Activated CD4-positive, alpha-beta T cell treated with anti-CD3 and anti-CD28 coated beads for 1 hour (primary cell): ENCODE data around the gene SPATA2L.
"Not testable (repeated sequence)": the region's sequence is repeated elsewhere in the genome, so short reads cannot be mapped to it uniquely, and the experiment has no call there.

ENCODE experiments used
- DNase-seq: peaks from one replicate; pipeline ENCODE4 v3.0.0-alpha.2; 2020

Gene SPATA2L

GRCh38 chr16:89706518-89707260 is 5.2 kb upstream of the SPATA2L start:
- DNase-seq: no peak

GRCh38 chr16:89705006-89705405 is 3.5 kb upstream of the SPATA2L start:
- no peak for DNase-seq

DNA sequence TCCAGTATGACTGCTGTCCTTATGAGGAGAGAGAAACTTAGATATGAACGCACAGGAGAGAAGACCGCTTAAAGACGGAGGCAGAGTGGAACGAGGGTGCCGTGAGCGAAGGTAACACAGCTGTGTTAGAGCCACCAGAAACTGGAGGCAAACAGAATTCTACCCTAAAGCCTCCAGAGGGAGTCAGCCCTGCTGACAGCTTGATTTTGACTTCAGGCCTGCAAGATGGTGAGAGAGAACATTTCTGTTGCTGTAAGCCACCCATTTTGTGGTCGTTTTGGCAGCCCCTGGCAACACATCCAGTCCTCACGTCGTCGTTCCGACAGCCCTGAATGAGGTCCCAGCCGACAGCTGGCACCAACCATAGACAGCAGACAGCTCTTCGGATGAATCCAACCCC is 2.8 kb upstream of the SPATA2L start:
- no peak for DNase-seq

GRCh38 chr16:89700649-89701424 is 668 bp downstream of the SPATA2L start:
- DNase-seq: peak; percentile 32

GRCh38 chr16:89700100-89700648 is 1.3 kb downstream of the SPATA2L start:
- peak; percentile 94 for DNase-seq

- DNase-seq: not testable (repeated sequence)
Measured at GRCh38 chr16:89699629-89700099, 1.8 kb downstream of the SPATA2L start.

- DNase-seq: not testable (repeated sequence)
Measured at GRCh38 chr16:89698717-89699116, 2.8 kb downstream of the SPATA2L start.

- no peak for DNase-seq
Measured at GRCh38 chr16:89697616-89698331, 3.7 kb downstream of the SPATA2L start.

DNA sequence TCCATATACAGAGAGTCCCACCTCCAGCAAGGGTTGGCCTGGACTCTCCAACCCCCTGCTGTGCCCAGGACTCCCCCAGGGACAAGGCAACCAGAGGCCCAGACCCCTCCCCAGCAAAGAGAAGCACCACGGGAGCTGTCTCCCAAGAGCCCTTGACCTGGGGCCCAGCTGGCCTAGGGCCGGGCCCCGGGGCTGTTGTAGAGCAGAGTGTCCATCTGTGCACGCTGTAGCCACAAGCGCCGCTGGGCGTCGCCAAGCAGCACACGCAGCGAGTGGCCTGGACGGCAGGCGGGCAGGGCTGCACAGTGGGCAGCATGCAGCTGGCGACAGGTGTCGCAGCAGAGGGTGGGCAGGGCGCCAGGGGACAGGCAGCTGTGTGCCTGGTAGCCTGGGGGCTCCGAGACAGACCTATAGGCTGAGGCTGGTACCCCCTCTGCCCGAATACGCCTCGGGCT is 4.3 kb downstream of the SPATA2L start:
- DNase-seq: no peak

DNA sequence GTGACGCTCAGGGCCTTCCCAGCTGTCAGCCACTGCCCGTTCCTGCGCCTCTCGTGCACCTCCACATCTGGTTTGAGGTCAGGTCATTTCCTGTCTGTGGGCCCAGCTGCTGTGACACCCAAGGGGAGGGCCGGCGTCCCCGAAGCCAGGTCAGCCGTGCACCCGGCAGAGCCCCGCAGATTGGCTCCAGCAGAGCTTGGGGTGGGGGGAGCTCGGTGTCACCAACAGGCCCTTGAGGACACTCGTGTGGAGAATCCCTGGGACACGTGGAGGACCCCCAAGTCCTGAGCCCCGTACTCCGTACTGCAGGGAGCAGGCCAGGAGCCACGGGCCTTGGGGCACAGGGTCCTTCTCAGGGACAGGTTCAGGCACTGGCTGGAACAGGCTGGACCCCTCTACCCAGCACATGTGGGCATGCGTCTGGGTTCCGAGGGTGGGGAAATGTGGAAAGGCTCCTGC is 4.8 kb downstream of the SPATA2L start:
- no peak for DNase-seq

GRCh38 chr16:89695875-89696669 is 5.4 kb downstream of the SPATA2L start:
- DNase-seq: no peak

GRCh38 chr16:89695086-89695874 is 6.2 kb downstream of the SPATA2L start:
- no peak for DNase-seq

- DNase-seq: not testable (repeated sequence)
Measured at GRCh38 chr16:89694784-89695085, 6.8 kb downstream of the SPATA2L start.

DNA sequence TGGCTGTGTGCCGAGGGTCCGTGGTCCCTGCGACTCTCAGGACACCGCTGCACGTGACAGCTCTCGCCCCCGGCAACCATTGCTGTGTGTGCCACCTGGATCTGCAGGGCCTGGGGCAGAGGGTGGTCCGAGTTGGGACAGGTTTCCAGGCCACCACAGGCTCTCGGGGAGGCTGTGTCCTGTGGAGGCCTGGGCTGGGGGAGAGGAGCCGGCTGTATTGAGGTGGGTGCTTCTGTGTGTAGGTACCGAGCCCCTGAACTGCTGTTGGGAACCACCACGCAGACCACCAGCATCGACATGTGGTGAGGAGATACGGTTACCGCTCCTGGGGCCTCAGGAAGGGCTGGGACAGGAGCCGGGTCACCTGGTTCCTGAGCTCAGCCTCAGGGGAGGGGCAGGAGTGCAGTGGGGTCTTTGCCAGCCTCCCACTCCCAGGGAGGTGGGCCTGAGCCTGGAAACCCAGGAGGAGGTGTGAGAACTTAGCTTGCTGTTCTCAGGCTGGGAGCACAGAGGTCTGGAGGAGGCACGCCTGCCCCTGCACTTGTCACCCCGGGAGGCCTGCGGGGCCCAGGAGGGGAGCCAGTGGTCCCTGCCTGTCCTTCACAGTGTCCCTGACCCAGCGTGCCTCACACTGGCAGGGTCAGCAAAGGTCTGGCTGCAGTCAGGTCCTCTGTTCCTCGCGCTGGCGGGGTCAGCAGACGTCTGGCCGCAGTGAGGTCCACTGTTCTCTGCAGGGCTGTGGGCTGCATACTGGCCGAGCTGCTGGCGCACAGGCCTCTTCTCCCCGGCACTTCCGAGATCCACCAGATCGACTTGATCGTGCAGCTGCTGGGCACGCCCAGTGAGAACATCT is 7.3 kb downstream of the SPATA2L start:
- no peak for DNase-seq

GRCh38 chr16:89693289-89693731 is 8.2 kb downstream of the SPATA2L start:
- DNase-seq: no peak

GRCh38 chr16:89691986-89692569 is 9.4 kb downstream of the SPATA2L start:
- no peak for DNase-seq

DNA sequence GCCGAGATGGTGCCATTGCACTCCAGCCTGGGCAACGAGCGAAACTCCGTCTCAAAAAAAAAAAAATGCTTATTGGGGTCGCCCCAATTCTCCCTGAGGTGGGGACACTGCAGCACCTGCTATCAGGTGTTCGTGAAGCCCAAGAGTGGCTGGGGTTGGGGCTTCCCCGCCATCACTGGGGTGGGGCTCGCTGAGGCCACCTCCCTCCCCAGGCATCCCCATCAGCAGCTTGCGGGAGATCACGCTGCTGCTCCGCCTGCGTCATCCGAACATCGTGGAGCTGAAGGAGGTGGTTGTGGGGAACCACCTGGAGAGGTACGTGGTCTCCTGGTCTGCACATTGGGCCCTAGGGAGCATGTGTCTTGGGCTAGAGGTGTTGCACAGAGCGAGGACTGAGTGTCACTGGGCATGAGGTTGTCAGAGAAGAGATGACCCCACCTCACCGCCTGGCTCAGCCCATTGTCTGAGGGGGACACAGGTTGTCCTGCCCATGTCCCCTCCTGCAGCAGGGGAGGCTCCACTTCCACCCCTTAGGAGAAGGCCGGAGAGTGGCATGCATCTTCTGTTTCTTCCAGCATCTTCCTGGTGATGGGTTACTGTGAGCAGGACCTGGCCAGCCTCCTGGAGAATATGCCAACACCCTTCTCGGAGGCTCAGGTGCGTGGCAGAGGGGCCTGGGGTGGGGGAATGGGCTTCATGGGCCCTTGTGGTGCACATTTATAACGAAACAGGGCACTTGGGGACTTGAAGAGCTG is 10.1 kb downstream of the SPATA2L start:
- no peak for DNase-seq

DNA sequence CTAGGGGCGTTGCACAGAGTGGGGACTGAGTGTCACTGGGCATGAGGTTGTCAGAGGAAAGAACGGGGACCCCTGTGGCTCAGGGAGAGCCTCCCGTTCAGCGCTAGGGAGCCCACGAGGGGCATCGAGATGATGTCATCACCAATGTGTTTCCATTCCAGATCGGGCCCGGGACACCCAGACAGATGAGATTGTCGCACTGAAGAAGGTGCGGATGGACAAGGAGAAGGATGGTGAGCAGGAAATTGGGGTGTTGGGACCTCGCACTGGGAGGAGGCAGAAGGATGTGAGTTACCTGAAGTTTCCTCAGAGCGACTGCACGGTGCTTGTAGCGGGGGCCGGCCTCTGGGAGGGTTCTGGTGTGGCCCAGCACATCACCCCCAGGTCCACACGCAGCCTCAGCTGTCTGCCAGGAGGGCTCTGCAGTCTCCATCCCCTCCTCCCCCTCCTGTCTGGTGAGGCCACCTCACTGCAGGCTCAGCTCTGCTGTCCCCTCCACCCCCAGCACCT is 11.1 kb downstream of the SPATA2L start:
- DNase-seq: no peak

DNA sequence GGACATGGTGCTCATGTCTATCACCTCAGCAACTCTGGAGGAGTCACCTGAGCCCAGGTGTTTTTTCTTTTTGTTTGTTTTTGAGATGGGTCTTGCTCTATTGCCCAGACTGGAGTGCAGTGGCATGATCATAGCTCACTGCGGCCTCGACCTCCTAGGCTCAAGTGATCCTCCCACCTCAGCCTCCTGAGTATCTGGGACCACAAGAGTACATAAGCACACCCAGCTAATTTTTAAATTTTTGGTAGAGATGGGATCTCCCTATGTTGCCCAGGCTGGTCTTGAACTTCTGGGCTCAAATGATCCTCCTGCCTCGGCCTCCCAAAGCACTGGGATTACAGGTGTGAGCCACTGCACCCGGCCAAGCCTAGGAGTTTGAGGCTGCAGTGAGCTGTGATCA is 11.9 kb downstream of the SPATA2L start:
- not testable (repeated sequence) for DNase-seq
